ENCODE measurements around the gene CDH13.

Gene CDH13

GRCh38 chr16:83830769-83831455 lies 1204.1 kb downstream of the CDH13 start:
- TF ChIP-seq CTCF (IDR thresholded peaks at IDR 0.05; ENCODE audit: low read length, missing control alignments), result no peak
- H3K4me3 ChIP-seq (replicated peaks; ENCODE audit: low read depth, low read length), result no peak overlapping the region
- DNase-seq (ENCODE audit: low read depth), result no peak

GRCh38 chr16:83831456-83831987 lies 1204.8 kb downstream of the CDH13 start:
- no peak overlapping the region for H3K4me3 ChIP-seq (replicated peaks; ENCODE audit: low read depth, low read length)
- no peak for DNase-seq (ENCODE audit: low read depth)
- TF ChIP-seq CTCF (IDR thresholded peaks at IDR 0.05; ENCODE audit: low read length, missing control alignments), result no peak

GRCh38 chr16:83833921-83834320 lies 1207.2 kb downstream of the CDH13 start:
- H3K4me3 ChIP-seq (replicated peaks; ENCODE audit: low read depth, low read length), result no peak overlapping the region
- TF ChIP-seq CTCF (IDR thresholded peaks at IDR 0.05; ENCODE audit: low read length, missing control alignments), result no peak
- no peak for DNase-seq (ENCODE audit: low read depth)

- no peak overlapping the region for H3K4me3 ChIP-seq (replicated peaks; ENCODE audit: low read depth, low read length)
- DNase-seq (ENCODE audit: low read depth), result peak; percentile 84
- no peak for TF ChIP-seq CTCF (IDR thresholded peaks at IDR 0.05; ENCODE audit: low read length, missing control alignments)
These were observed 1209.1 kb downstream of the CDH13 start for GRCh38 chr16:83835586-83836566.

DNA sequence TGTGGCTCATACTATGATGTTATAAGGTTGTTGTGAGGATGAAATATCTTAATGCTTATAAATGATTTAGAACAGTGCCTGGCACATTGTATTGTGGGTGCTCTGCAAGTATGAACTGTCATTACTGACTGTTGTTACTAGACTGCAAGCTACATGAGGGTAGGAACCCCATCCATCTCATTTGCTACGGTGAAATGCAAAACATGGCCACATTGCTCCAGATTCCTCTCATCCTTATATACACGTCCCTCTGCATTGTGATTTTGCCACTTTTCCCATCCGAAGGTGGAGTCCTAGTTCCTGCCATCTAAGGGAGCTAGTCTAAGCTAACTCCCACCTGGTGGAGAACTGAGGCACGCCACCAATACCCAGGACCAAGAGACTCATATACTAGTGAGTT lies 1210.8 kb downstream of the CDH13 start:
- DNase-seq (ENCODE audit: low read depth), result no peak
- no peak overlapping the region for H3K4me3 ChIP-seq (replicated peaks; ENCODE audit: low read depth, low read length)
- no peak for TF ChIP-seq CTCF (IDR thresholded peaks at IDR 0.05; ENCODE audit: low read length, missing control alignments)

DNA sequence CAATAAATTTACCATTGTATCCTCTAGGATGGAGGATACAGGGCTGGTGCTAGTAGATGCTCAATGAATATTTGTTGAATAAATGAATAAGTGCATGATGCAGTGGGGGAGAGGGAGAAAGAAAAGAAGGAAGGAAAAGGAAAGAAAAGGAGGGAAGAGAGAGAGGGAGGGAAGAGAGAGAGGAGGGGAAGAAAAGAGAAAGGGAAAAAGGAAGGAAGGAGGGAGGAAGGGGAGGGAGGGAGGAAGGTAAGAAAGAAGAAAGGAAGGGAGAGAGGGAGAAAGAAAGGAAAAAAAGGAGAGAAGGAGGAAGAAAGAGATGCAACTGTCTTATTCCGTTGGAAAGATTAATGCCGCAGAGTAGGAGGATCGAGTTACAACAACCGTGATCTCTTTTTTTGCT lies 1211.4 kb downstream of the CDH13 start:
- no peak overlapping the region for H3K4me3 ChIP-seq (replicated peaks; ENCODE audit: low read depth, low read length)
- no peak for TF ChIP-seq CTCF (IDR thresholded peaks at IDR 0.05; ENCODE audit: low read length, missing control alignments)
- no peak for DNase-seq (ENCODE audit: low read depth)

Measured in fibroblast of pulmonary artery (primary cell).